Right lobe of liver (tissue), 4 donors: ENCODE measurements around the gene GPS1.

Experiments used
- CTCF ChIP-seq, 4 donors: fragments of 200-600 bp in 3 of 4; fragments of 450-650 bp in 1 of 4; IDR thresholded peaks; one replicate each; pipeline versions ENCODE4 v1.5.1 to v1.8.0; 2016 to 2022; ENCODE audit warnings: antibody characterized with exemption in 4 of 4, mild to moderate bottlenecking in 2 of 4
- POLR2A ChIP-seq: fragments of 450-650 bp; IDR thresholded peaks from one replicate; pipeline ENCODE4 v1.6.1; 2017; ENCODE audit warnings: antibody characterized with exemption, mild to moderate bottlenecking
- donor health status: DM: no; HTN: no; CAD: no.
- donor health status: DM: no; HTN: no; CAD: no.
- donor health status: DM: no; HTN: yes; CAD: no.

DNA sequence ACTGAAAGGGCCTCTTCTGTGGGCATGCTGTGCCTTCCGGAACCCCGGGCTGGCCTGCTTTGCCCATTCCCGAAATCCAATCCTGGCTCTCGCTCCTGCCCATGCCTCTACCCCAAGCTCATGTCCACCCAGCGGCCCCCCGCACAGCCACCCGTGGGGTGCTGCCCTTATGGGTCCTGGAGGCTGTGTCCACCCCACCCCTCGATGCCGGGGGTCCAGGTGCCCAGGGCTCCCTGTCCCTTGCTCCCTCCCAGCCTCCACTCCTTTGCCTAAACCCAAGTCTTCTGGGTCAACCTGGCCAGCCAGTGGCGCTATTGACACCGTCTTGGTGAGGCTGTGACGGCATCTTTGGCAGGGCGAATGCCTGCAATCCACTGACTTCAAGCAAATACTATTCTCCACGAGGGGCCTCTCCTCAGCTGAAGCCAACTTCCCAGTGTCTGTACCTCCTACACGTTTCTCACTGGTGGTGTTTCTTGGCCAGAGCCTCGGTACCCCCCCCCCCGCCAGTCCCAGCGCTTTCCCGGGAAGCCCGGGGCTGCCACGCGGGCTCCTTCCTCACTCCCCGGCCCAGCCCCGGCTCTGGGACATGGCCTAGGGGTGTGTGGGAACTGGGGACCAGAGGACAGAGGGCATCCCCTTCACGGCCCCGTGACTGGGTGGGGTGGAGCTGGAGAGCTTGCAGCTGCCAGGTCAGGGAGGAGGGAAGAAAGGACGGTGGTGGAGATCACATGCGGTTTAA lies 26.1 kb downstream of the GPS1 start:
- no peak for TF ChIP-seq POLR2A
- no peak for TF ChIP-seq CTCF (IDR thresholded peaks at IDR 0.05)
